ENCODE measurements around the gene ABCB9.
"Not testable (repeated sequence)": the region's sequence is repeated elsewhere in the genome, so short reads cannot be mapped to it uniquely, and the experiment has no call there.

The ABCB9 gene

DNA sequence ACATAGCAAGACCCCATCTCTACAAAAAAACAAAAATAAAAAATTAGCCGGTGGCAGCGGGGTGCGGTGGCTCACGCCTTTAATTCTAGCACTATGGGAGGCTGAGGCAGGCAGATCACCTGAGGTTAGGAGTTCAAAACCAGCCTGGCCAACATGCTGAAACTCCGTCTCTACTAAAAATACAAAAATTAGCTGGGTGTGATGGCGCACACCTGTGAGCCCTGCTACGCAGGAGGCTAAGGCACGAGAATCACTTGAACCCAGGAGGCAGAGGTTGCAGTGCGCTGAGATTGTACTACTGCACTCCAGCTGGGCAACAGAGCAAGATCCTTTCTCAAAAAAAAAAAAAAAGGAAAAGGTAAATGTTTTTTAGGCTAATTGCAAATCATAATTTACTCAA is 73.5 kb downstream of the ABCB9 start:
- DNase-seq; in situ Hi-C loops (cut with HindIII; ENCODE audit: low pct_ligation_motif_present, low pct_unique_long_range_greater_than_20kb, low sequenced_read_pairs): not testable (repeated sequence)

DNA sequence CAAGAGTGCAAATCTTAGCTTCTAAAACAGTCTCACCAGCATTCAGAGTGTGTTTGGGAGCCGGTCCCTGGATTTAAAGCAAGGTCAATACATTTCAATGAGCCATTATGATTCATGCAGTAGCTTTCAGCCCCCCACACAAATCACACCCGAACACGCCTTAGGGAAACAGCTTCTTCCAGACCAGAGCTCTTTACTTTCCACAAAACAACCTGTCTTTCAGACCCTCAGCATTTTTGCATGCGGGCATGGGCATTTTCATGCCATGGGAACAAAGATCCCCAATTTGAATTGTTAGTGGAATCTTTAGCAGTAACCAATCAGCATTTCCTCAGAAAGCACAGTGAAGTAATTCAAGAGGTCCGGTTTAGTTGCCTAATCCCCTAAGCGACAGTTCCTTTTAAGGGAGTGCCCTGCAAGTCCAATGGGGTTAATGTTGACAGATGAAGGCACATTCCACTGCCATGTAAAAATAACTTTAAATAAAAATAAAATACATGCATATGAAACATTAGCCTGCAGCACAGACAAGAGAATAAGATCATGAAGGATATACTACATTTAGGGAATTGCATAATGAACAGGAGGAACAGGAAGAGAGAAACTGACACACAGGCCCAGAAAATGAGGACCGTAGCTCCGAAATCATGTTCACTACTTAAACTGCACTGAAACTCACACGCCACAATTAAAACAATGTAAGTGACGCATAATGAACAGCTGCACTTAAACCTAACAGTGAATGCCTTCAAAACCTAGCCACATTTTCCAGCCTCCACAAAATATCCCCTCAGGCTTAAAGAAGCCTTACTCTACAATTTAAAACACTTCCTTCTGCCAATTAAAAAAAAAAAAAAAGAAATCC is 74.4 kb downstream of the ABCB9 start:
- in situ Hi-C loops (cut with HindIII; ENCODE audit: low pct_ligation_motif_present, low pct_unique_long_range_greater_than_20kb, low sequenced_read_pairs), result no loop called here
- no peak for DNase-seq

DNA sequence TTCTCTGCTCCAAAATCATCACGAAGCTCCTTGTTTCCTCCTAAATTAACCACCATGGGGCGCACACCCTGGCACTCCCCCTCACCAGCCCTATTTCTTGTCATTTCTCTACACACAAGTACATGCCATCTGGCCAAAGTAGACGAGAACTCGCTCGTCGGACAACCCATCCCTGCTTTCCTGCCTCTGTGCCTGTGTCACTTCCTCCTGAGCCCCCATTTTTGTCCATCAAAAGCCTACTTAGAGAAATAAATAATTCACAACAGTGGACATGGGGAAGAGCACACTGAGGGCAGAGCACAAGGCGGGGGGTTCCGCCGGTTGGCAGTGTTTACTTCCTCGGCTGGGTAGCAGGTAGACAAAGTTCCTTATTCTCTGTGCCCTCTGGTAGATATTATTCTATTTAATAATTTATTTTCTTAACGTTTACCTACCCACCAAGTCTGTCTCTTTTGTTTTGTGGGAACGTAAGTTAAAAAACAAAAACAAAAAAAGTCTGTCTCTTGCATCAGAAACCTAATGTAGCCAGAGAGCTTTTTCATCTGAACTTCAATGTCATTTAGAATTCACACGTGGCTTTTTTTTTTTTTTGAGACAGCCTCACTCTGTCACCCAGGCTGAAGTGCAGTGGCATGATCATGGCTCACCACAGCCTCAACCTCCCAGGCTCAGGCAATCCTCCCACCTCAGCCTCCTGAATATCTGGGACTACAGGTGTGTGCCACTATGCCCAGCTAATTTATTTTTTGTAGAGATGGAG is 76.3 kb downstream of the ABCB9 start:
- in situ Hi-C loops (cut with HindIII; ENCODE audit: low pct_ligation_motif_present, low pct_unique_long_range_greater_than_20kb, low sequenced_read_pairs), result no loop called here
- DNase-seq, result no peak

DNA sequence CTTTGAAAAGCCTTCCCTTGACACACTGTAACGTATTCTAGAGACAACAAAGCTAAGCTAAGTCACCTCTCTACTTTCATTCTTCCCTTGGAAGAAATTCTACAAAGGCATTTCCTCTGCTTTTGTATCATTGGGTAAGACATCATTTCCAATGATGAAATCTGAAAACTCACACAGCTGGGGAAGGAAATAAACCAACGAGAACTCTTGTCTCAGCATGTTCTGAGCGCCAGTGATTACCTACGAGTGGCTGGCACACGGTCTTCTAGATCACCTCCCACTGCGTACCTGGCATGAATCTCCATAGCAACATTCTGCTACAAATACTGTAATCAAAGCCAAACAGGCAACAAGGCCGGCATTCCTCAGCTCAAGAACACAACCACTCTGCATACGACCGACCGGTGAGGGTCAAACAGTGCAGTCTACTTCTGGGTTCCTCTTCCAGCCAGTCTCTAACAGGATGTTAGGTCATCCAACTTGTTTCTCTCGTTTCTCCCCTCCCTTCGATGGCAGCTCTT is 78.0 kb downstream of the ABCB9 start:
- peak; percentile 81 for DNase-seq
- in situ Hi-C loops (cut with HindIII; ENCODE audit: low pct_ligation_motif_present, low pct_unique_long_range_greater_than_20kb, low sequenced_read_pairs), result no loop called here

GRCh38 chr12:122887819-122888212 is 78.4 kb downstream of the ABCB9 start:
- no peak for DNase-seq
- in situ Hi-C loops (cut with HindIII; ENCODE audit: low pct_ligation_motif_present, low pct_unique_long_range_greater_than_20kb, low sequenced_read_pairs), result no loop called here

- peak; percentile 94 for DNase-seq
- in situ Hi-C loops (cut with HindIII; ENCODE audit: low pct_ligation_motif_present, low pct_unique_long_range_greater_than_20kb, low sequenced_read_pairs), result no loop called here
These were observed 79.1 kb downstream of the ABCB9 start for GRCh38 chr12:122886851-122887818.

DNA sequence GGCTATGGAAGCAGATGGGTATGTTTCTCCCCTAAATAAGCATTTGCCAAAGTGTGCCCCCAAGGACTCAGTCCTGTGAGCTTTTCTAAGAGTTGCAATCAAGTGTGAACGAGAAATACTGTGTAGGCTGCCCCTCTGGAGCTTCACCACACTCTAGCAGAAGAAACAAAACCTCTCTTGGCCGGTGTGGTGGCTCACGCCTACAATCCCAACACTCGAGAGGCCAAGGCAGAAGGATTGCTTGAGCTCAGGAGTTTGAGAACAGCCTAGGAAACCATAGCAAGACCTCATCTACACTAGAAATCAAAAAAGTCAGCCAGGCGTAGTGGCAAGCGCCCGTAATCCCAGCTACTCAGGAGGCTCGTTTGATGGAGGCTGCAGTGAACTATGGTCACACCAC is 80.1 kb downstream of the ABCB9 start:
- no peak for DNase-seq
- in situ Hi-C loops (cut with HindIII; ENCODE audit: low pct_ligation_motif_present, low pct_unique_long_range_greater_than_20kb, low sequenced_read_pairs), result no loop called here

DNA sequence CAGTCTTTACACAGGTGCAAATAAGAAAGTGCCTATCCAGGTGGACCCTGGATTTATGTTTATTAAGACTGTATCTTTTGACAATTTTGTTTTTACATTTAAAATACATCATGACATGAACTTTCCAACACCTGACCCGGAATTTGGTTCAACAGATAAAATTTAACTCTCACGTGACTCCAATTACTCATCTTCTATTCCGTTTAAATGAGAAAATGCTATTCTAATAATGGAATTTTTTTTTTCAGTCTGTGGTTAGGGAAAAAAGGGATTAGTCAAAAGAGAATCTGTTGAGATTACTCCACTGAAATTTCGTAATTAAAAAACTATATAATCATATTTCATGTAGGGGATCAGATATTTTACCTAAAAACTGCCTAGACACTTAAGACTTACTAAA is 81.4 kb downstream of the ABCB9 start:
- in situ Hi-C loops (cut with HindIII; ENCODE audit: low pct_ligation_motif_present, low pct_unique_long_range_greater_than_20kb, low sequenced_read_pairs), result loop anchor here (5.0 kb wide), 1 partner anchor 62 kb away; no protein-coding TSS in a partner anchor
- DNase-seq, result no peak

DNA sequence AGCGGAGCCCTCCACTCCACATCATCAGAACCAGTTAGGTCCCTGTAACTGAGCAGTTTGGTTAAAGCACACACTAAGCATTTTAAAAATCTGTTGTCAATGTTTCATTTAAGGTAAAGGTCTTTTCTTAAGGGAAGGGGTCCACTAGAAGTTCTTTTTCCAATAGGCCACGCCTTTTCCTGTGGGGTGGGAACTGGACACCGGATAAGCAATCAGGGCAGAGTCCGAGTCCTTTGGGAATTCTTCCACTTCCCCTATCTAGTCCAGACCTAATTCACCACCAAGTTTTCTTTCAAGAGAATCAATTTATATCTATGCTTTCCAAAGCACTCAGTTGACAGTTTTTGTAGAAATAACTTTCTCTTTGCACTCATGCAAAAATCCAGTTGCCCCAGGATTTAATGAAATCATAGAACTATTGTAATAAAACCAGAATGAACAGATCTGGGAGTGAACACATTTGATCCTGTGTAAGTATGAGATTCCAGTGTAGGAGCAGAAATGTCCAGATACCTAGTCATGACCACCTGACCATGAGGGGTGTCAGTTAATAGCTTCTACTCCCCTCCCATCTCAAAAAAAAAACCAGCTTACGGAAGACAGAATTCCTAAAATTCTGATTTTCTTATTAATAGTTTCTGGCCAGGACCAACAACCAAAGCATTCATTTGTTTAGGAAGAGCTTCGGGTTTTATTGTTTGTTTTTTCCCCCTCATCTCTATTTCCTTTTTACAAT is 82.0 kb downstream of the ABCB9 start:
- in situ Hi-C loops (cut with HindIII; ENCODE audit: low pct_ligation_motif_present, low pct_unique_long_range_greater_than_20kb, low sequenced_read_pairs), result loop anchor here (5.0 kb wide), 1 partner anchor 63 kb away; no protein-coding TSS in a partner anchor

GRCh38 chr12:122882908-122883558 is 83.2 kb downstream of the ABCB9 start:
- no peak for DNase-seq
- in situ Hi-C loops (cut with HindIII; ENCODE audit: low pct_ligation_motif_present, low pct_unique_long_range_greater_than_20kb, low sequenced_read_pairs), result loop anchor here (5.0 kb wide), 1 partner anchor 64 kb away; no protein-coding TSS in a partner anchor

More for the DNA sequence above, 82.0 kb downstream of the ABCB9 start:
- no peak for DNase-seq

DNA sequence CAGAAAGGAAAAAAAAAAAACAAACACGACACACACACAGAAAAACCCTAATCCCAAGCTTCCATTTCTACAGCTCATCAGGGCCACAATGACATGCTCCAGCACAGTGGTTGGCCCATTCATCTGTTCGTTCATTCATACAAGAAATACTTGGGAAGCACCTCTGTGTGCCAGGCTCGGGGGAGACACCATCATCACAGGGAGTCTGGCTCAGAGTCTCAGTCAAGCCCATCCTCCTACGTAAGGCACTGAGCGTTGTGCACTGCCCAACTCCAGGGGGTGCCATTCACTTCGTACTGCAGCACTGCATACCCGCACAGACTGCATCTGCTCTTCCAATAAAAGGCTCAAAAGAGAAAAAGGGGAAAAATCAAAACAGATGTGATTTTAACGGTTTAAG is 85.6 kb downstream of the ABCB9 start:
- in situ Hi-C loops (cut with HindIII; ENCODE audit: low pct_ligation_motif_present, low pct_unique_long_range_greater_than_20kb, low sequenced_read_pairs), result loop anchor here (5.0 kb wide), 1 partner anchor 67 kb away; no protein-coding TSS in a partner anchor
- DNase-seq, result peak; percentile 64

DNA sequence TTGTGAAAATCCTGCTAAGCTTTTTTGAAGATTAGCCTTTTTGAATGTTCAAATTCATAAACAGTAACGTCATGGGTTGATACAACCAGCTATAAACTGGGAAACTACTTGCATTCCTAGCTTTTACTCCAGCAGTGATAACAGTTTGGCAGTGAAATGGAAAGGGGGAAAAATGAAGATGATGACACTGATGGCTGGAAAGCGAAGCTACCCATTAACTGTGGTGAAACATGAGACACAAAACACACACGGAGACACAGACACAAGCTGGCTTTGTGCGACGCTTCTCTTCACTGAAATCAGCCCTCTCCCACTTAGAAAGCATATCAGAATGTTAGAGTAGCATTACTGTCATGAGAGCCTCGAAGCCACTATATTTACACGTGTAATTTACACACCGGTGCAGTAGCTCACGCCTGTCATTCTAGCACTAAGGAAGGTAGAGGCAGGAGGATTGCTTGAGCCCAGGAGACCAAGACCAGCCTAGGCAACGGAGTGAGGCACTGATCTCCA is 86.1 kb downstream of the ABCB9 start:
- in situ Hi-C loops (cut with HindIII; ENCODE audit: low pct_ligation_motif_present, low pct_unique_long_range_greater_than_20kb, low sequenced_read_pairs), result loop anchor here (5.0 kb wide), 1 partner anchor 67 kb away; no protein-coding TSS in a partner anchor

More for the DNA sequence above, 86.1 kb downstream of the ABCB9 start:
- no peak for DNase-seq

All from ACHN (cell line).